Gastroesophageal sphincter (tissue), 3 donors: Measurements from ENCODE around the gene PIK3C2G.

Experiments
- CTCF ChIP-seq, 4 experiments: fragments of 200-600 bp in 2 of 4; fragments of 450-650 bp in 2 of 4; sonication (generic) in 1 of 4; IDR thresholded peaks; one replicate each; pipeline ENCODE4 v1.5.1; 2017 to 2019; ENCODE audit warnings: antibody characterized with exemption in 4 of 4, mild to moderate bottlenecking in 2 of 4, moderate library complexity in 2 of 4
- POLR2A ChIP-seq, 2 donors: fragments of 450-650 bp; IDR thresholded peaks; one replicate each; pipeline ENCODE4 v1.6.1; 2017; ENCODE audit warnings: antibody characterized with exemption in 2 of 2, mild to moderate bottlenecking in 2 of 2, moderate library complexity in 1 of 2
- POLR2AphosphoS5 ChIP-seq: sonication (generic); formaldehyde crosslinking; IDR thresholded peaks from one replicate; pipeline ENCODE4 v1.6.1; 2017; ENCODE audit warnings: antibody characterized with exemption

DNA sequence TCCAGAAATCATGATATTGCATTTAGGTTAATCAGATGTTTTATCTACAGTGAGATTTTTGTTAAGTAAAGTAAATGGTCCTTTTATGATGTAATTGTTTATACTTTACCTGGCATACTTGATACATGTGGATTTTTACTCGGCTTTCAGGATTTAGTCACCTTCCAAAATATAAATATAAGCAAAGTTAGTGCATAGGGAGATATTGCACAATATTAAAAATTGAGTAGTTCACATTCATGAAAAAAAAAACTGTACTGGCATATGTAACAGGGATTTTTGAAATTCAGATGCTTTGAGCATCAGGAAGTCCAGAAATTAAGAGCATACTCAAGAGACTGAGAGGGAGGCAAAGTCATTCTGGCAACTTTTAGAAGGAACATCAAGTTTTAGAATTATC lies 303.0 kb downstream of the PIK3C2G start:
- no peak for TF ChIP-seq CTCF (IDR thresholded peaks at IDR 0.05)
- TF ChIP-seq POLR2AphosphoS5 = no peak
- no peak for TF ChIP-seq POLR2A (IDR thresholded peaks at IDR 0.05)
